ENCODE results near the gene MAMDC2. TPM values are rescaled to one million over a fixed set of nuclear protein-coding genes. Genes with fewer than 3 reads are reported as not detected.

Gene MAMDC2
- total RNA-seq, 1 donor: 0.45 TPM

DNA sequence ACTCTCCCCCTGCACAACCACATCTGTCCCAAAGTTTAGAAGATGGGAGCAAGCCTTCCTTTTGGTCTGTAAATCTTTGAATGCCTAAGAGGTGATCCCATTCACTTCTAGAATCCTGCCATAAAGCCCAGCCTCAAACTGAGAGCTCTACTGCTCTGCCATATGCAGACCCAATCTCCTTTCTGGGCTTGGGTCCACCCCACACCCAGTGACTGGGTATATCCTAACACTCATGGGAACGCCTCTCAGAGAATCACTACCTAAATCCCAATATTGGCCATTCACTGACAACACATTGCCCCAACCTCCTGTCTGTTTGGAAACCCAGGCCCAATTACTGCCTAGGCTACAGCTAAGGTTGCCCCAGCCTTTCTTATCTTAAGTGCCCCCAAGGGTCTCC is 90.7 kb downstream of the MAMDC2 start:
- no peak overlapping the region for H3K4me3 ChIP-seq (ENCODE audit: low read depth, low read length)
- TF ChIP-seq, protein P1, sequence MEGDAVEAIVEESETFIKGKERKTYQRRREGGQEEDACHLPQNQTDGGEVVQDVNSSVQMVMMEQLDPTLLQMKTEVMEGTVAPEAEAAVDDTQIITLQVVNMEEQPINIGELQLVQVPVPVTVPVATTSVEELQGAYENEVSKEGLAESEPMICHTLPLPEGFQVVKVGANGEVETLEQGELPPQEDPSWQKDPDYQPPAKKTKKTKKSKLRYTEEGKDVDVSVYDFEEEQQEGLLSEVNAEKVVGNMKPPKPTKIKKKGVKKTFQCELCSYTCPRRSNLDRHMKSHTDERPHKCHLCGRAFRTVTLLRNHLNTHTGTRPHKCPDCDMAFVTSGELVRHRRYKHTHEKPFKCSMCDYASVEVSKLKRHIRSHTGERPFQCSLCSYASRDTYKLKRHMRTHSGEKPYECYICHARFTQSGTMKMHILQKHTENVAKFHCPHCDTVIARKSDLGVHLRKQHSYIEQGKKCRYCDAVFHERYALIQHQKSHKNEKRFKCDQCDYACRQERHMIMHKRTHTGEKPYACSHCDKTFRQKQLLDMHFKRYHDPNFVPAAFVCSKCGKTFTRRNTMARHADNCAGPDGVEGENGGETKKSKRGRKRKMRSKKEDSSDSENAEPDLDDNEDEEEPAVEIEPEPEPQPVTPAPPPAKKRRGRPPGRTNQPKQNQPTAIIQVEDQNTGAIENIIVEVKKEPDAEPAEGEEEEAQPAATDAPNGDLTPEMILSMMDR (IDR thresholded peaks at IDR 0.05; ENCODE audit: insufficient read depth, low read length): no peak
- DNase-seq (ENCODE audit: low read depth): no peak

DNA sequence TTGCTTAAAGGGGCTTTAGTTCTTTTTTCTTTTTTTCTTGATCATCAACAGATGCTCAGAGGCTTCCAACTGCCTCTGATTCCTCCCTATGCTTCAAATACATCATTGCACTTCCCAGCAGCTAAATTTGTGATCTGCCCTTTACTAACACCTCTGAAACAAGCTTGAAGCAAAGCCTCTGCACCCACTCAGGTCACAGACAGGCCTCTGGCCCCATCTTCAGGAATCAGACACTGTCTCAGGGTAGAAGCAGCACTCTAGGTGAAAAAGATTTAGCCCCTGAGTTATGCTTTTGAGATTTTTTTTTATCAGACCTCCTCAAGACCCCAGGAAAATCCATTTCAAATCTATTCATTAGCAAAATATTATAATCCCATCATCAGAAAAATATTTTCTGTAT is 91.5 kb downstream of the MAMDC2 start:
- no peak overlapping the region for H3K4me3 ChIP-seq (ENCODE audit: low read depth, low read length)
- TF ChIP-seq, protein P1 (IDR thresholded peaks at IDR 0.05; ENCODE audit: insufficient read depth, low read length): no peak
- no peak for DNase-seq (ENCODE audit: low read depth)

DNA sequence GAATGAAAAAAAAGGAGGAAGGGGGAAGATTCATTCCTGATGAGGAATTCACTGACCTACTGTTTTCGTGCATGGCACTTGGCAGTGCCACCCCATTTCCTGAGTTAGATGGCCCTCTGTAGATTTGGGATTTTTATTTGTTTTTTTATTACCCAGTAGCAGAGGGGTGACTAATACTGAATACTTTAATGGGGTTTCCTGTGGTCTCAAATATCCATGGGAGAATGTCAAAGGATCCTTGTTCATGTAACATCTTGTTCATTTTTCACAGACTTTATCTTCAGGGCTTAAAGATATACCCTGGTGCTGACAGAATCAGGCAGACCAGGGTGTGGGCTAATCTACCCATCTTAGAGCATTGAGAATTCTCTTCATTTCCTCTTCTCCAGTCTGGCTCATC is 93.0 kb downstream of the MAMDC2 start:
- DNase-seq (ENCODE audit: low read depth): peak; percentile 24
- TF ChIP-seq, protein P1 (IDR thresholded peaks at IDR 0.05; ENCODE audit: insufficient read depth, low read length): no peak
- no peak overlapping the region for H3K4me3 ChIP-seq (ENCODE audit: low read depth, low read length)

DNA sequence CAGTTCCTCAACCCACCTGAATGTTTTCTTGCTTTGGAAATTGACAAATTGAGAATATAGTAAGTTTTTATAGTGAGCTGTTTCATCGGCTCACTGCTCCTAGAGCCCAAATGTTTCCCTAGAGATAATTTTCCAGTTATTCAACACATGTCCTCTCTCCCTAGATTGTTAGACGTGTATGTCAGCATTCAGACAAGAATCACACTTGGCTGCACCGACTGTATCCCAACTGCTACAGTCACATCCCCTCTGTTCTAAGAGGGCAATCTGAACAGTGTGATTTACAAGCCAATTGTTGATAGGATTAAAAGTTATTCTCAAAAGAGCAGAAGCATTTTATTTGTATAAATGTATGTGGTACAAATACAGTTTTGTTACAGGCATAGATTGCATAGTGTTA is 93.9 kb downstream of the MAMDC2 start:
- DNase-seq (ENCODE audit: low read depth): no peak
- H3K4me3 ChIP-seq (ENCODE audit: low read depth, low read length): no peak overlapping the region
- TF ChIP-seq, protein P1 (IDR thresholded peaks at IDR 0.05; ENCODE audit: insufficient read depth, low read length): no peak

DNA sequence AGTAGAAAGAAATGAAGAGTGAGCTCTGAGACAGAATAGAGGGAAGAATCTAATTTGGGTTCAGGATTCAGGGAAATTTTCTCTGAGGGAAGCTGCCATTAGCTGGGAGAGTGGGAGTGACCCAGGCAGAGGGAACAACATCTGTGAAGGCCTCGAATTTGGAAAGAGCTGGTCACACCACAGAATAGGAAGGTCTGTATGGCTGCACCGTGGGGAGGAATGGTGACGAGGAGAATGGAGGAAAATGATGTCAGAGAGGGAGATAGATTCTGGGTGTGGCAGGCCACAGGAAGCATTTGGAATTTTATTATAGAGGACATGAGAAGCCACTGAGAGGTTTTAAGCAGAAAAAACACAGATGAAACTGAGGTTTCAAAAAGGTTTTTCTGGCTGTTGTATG is 98.5 kb downstream of the MAMDC2 start:
- no peak for DNase-seq (ENCODE audit: low read depth)
- H3K4me3 ChIP-seq (ENCODE audit: low read depth, low read length): no peak overlapping the region
- TF ChIP-seq, protein P1 (IDR thresholded peaks at IDR 0.05; ENCODE audit: insufficient read depth, low read length): no peak

DNA sequence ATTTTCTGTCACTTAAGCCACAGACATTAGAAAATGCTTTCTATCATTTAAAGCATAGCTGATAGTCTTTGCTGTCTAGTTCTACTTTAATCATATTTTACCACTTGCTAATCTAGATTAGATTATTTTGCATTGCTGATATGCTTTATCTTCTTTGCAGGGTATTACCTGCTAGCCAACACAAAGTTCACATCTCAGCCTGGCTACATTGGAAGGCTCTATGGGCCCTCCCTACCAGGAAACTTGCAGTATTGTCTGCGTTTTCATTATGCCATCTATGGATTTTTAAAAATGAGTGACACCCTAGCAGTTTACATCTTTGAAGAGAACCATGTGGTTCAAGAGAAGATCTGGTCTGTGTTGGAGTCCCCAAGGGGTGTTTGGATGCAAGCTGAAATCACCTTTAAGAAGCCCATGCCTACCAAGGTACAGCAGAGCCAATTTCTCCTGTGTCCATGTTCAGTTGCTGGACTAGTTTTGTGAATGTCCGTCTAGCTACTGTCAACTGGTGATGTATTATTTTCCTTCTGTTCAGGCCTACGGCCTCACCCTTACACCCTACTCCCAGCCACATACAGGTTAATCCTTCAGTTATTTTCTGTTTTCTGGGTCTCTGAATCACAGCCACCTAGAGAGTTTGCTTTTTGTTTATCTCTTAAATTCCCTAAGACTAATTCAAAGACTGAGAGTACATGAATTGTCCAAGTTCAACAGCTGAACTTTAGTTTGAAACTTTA is 99.9 kb downstream of the MAMDC2 start:
- DNase-seq (ENCODE audit: low read depth): no peak
- no peak overlapping the region for H3K4me3 ChIP-seq (ENCODE audit: low read depth, low read length)
- TF ChIP-seq, protein P1 (IDR thresholded peaks at IDR 0.05; ENCODE audit: insufficient read depth, low read length): no peak

DNA sequence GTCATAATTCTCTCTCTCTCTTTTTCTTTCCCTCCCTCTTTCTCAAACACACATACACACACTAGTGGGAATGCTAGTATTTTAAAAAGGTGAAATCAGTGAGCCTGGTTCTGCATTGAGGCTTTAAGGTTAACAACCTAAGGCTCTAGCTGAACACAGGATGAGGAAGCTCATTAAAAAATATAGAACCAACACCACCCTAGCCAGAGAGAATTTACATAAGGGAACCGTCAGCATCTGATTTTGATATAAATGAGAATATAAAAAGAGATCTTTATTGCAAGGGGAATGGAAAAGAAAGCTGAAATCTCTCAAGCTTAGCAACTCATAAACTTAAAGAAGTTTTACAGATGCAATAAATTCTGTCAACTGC is 100.5 kb downstream of the MAMDC2 start:
- TF ChIP-seq, protein P1 (IDR thresholded peaks at IDR 0.05; ENCODE audit: insufficient read depth, low read length): no peak
- DNase-seq (ENCODE audit: low read depth): no peak
- no peak overlapping the region for H3K4me3 ChIP-seq (ENCODE audit: low read depth, low read length)

Measured in fibroblast of the aortic adventitia (primary cell).